Lung (tissue), 12 donors: ENCODE results near the gene GRIK1. TPM values are rescaled to one million over a fixed set of nuclear protein-coding genes. Genes with fewer than 3 reads are reported as not detected.

Source experiments
- ATAC-seq: fragments of 200-7000 bp; cut with Tn5 transposase; one replicate; pipeline ENCODE4 v1.9.1; 2020; ENCODE audit warnings: moderate number of reproducible peaks; ENCODE audit not compliant: insufficient read depth, low FRiP score
- DNase-seq, 3 donors: peaks; one replicate each; pipeline ENCODE4 v3.0.0-alpha.2; 2013 to 2017
- H3K27ac ChIP-seq, 2 donors: one replicate each; pipeline ENCODE4 v1.5.1; 2013; ENCODE audit warnings: mild to moderate bottlenecking in 2 of 2, moderate library complexity in 2 of 2, control low read depth in 1 of 2, inconsistent platforms in 1 of 2, low read depth in 1 of 2, low read length in 1 of 2
- H3K27me3 ChIP-seq, 3 donors: one replicate each; pipeline ENCODE4 v1.5.1; 2013; ENCODE audit warnings: low read length in 2 of 3; ENCODE audit not compliant: control insufficient read depth in 3 of 3, insufficient read depth in 3 of 3
- H3K36me3 ChIP-seq, 4 donors: one replicate each; pipeline ENCODE4 v1.5.1; 2013; ENCODE audit warnings: low read length in 4 of 4, mild to moderate bottlenecking in 1 of 4, moderate library complexity in 1 of 4; ENCODE audit not compliant: control insufficient read depth in 4 of 4, insufficient read depth in 4 of 4
- H3K4me1 ChIP-seq, 5 donors: one replicate each; pipeline ENCODE4 v1.5.1; 2013; ENCODE audit warnings: low read length in 5 of 5, mild to moderate bottlenecking in 2 of 5, moderate library complexity in 1 of 5; ENCODE audit not compliant: control insufficient read depth in 5 of 5, insufficient read depth in 5 of 5
- H3K4me3 ChIP-seq: one replicate; pipeline ENCODE4 v1.5.1; 2013; ENCODE audit warnings: mild to moderate bottlenecking, control low read depth, moderate library complexity
- H3K9ac ChIP-seq, 2 donors: one replicate each; pipeline ENCODE4 v1.5.1; 2013; ENCODE audit warnings: low read length in 2 of 2, control low read depth in 1 of 2; ENCODE audit not compliant: insufficient read depth in 1 of 2
- H3K9me3 ChIP-seq, 4 donors: one replicate each; pipeline ENCODE4 v1.5.1; 2013; ENCODE audit warnings: low read length in 3 of 4, mild to moderate bottlenecking in 1 of 4, moderate library complexity in 1 of 4; ENCODE audit not compliant: control insufficient read depth in 4 of 4, insufficient read depth in 3 of 4
- CTCF ChIP-seq: IDR thresholded peaks from 2 replicates; pipeline ENCODE4 v1.5.1; 2012; ENCODE audit warnings: mild to moderate bottlenecking; ENCODE audit errors: control extremely low read depth, extremely low read depth
- WGBS, 2 donors: extraction: QIAGEN DNeasy Blood & Tissue Kit; methylation state at CpG; one replicate each; pipeline ENCODE4 v1.1.7; 2013; 5-methylcytosine and 5-hydroxymethylcytosine counted together
- polyA plus RNA-seq, 2 donors: library from polyadenylated mRNA; stranded (reverse); fragments of 200-250 nt; gene quantifications; one replicate each; pipeline ENCODE4 v1.2.1, GENCODE V29; 2013
- total RNA-seq, 2 donors: library from RNA; depleted of rRNA in 1 of 2; stranded (reverse); fragments of >200 nt in 1 of 2; gene quantifications; one replicate each; pipeline ENCODE4 v1.2.1, GENCODE V29; 2014 to 2021
- donor health status: control.
- donor health status: control.
- donor health status: Bipolar disorder and iron deficiency.
- donor health status: healthy.
- donor health status: DM: yes; HTN: yes; CAD: no.

GRIK1 gene
- total and polyA plus RNA-seq, 4 donors, result 0.26 TPM; not detected in 3

GRCh38 chr21:29928537-29928936 lies 11.3 kb downstream of the GRIK1 start:
- Histone ChIP-seq H3K9me3 (no peaks in the 10 kb centered on the region), H3K27me3 (no peaks in the 10 kb centered on the region), H3K27ac (no peak overlapping the region), H3K9ac (no peak overlapping the region), H3K36me3 (no peaks in the 10 kb centered on the region), H3K4me1 (no peaks in the 10 kb centered on the region), H3K4me3 (no peak overlapping the region)
- TF ChIP-seq CTCF, result no peak
- DNase-seq, result no peak
- no peak for ATAC-seq
- 72 to 88% methylated on average over 4 of the region's 4 CpGs for WGBS, 2 donors

GRCh38 chr21:29920938-29921337 lies 18.9 kb downstream of the GRIK1 start:
- no peak overlapping the region for H3K27ac ChIP-seq
- no peak for TF ChIP-seq CTCF
- no peak overlapping the region for H3K4me3 ChIP-seq
- no peaks in the 10 kb centered on the region for H3K4me1 ChIP-seq
- no peaks in the 10 kb centered on the region for H3K9me3 ChIP-seq
- ATAC-seq (no peak), DNase-seq (no peak)
- no peak overlapping the region for H3K9ac ChIP-seq
- WGBS, 2 donors, result 82 to 90% methylated on average over 1 of the region's 1 CpG
- no peaks in the 10 kb centered on the region for H3K36me3 ChIP-seq
- no peaks in the 10 kb centered on the region for H3K27me3 ChIP-seq

GRCh38 chr21:29914326-29914725 lies 25.5 kb downstream of the GRIK1 start:
- Histone ChIP-seq H3K36me3 (no peaks in the 10 kb centered on the region), H3K9ac (no peak overlapping the region), H3K27ac (no peak overlapping the region), H3K4me3 (no peak overlapping the region), H3K9me3 (no peaks in the 10 kb centered on the region), H3K27me3 (no peaks in the 10 kb centered on the region), H3K4me1 (no peaks in the 10 kb centered on the region)
- DNase-seq (no peak), ATAC-seq (no peak)
- 87 to 90% methylated on average over 2 of the region's 2 CpGs for WGBS, 2 donors
- no peak for TF ChIP-seq CTCF

- Histone ChIP-seq H3K9me3 (no peaks in the 10 kb centered on the region), H3K27ac (no peak overlapping the region), H3K27me3 (no peaks in the 10 kb centered on the region), H3K36me3 (no peaks in the 10 kb centered on the region), H3K9ac (no peak overlapping the region), H3K4me1 (no peaks in the 10 kb centered on the region), H3K4me3 (no peak overlapping the region)
- ATAC-seq (no peak), DNase-seq (no peak)
- WGBS, 2 donors, result 83 to 94% methylated on average over 4 of the region's 4 CpGs
- no peak for TF ChIP-seq CTCF
Measured at GRCh38 chr21:29909571-29909970, 30.2 kb downstream of the GRIK1 start.
